Loucy (cell line): ENCODE measurements around the gene NCOA1.

Experiments used
- EZH2phosphoT487 ChIP-seq: fragments of 200-600 bp; IDR thresholded peaks from 2 replicates; pipeline ENCODE4 v1.6.1; 2018; ENCODE audit warnings: antibody characterized with exemption, mild to moderate bottlenecking, moderate library complexity, borderline replicate concordance
- TF ChIP-seq, protein P1 (sequence below): fragments of 200-600 bp; sonication (generic); conservative IDR thresholded peaks from 2 replicates; pipeline ENCODE4 v1.5.1; 2014; ENCODE audit warnings: mild to moderate bottlenecking, antibody characterized with exemption, low read length

DNA sequence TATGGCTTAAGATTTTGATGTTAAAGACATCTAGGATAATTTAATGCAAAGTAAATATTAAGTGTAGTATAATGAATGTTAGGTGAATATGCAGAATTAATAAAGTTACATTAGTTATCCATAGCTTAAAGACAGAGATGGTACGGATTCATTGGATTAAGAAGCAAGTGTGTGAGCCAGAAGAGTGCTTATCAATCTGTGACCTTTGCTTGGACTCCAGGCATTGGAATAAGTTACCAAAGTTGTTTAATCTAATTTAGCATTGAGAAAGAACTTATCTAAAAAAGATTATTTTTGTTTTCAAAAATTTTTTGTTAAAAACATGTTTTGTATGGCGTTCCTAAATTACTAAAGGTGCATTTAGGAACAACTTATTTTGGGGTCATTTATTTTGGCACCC lies 23.8 kb downstream of the NCOA1 start:
- TF ChIP-seq, protein P1, sequence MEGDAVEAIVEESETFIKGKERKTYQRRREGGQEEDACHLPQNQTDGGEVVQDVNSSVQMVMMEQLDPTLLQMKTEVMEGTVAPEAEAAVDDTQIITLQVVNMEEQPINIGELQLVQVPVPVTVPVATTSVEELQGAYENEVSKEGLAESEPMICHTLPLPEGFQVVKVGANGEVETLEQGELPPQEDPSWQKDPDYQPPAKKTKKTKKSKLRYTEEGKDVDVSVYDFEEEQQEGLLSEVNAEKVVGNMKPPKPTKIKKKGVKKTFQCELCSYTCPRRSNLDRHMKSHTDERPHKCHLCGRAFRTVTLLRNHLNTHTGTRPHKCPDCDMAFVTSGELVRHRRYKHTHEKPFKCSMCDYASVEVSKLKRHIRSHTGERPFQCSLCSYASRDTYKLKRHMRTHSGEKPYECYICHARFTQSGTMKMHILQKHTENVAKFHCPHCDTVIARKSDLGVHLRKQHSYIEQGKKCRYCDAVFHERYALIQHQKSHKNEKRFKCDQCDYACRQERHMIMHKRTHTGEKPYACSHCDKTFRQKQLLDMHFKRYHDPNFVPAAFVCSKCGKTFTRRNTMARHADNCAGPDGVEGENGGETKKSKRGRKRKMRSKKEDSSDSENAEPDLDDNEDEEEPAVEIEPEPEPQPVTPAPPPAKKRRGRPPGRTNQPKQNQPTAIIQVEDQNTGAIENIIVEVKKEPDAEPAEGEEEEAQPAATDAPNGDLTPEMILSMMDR, result no peak
- TF ChIP-seq EZH2phosphoT487, result no peak
